Caco-2 (cell line): ENCODE data around the gene SKOR1. TPM values are rescaled to one million over a fixed set of nuclear protein-coding genes. Genes with fewer than 3 reads are reported as not detected.

Experiments used
- BruUV-seq: library from RNA; stranded (reverse); fragments of 400-500 nt; replicated peaks from 2 replicates; lab custom pipeline; 2021; lab: Mats Ljungman, UMichigan
- CTCF ChIA-PET: fragments of 300-600 bp; sonication (Branson Sonifier 250); formaldehyde crosslinking; loops from one replicate; lab custom pipeline; 2022; ENCODE audit warnings: antibody characterized with exemption; lab: Charles Lee
- POLR2A ChIA-PET: fragments of 300-600 bp; sonication (Branson Sonifier 250); formaldehyde crosslinking; loops from one replicate; lab custom pipeline; 2022; ENCODE audit warnings: antibody characterized with exemption; lab: Charles Lee
- DNase-seq, 2 experiments: peaks; one replicate each; pipeline versions ENCODE4 v3.0.0 to v3.0.0-alpha.2; 2020 to 2022
- H3K27me3 ChIP-seq: replicated peaks from 2 replicates; pipeline ENCODE4 v1.6.0; 2011; ENCODE audit warnings: low read length; ENCODE audit not compliant: control insufficient read depth, insufficient read depth
- H3K36me3 ChIP-seq: 2 replicates; pipeline ENCODE4 v1.5.1; 2011; ENCODE audit warnings: low read length; ENCODE audit not compliant: control insufficient read depth, insufficient read depth
- H3K4me1 ChIP-seq: fragments of 250-450 bp; sonication (Bioruptor Pico); 2 replicates; pipeline ENCODE4 v1.5.1; 2020; ENCODE audit warnings: mild to moderate bottlenecking
- H3K4me3 ChIP-seq: 2 replicates; pipeline ENCODE4 v1.5.1; 2011; ENCODE audit warnings: low read depth, mild to moderate bottlenecking, control low read depth, low read length
- H3K9me3 ChIP-seq: fragments of 250-450 bp; sonication (Bioruptor Pico); 2 replicates; pipeline ENCODE4 v1.5.1; 2020; ENCODE audit warnings: mild to moderate bottlenecking, moderate library complexity
- H3K27ac Mint-ChIP-seq: one replicate; pipeline ENCODE4 v1.8.0; 2022; ENCODE audit warnings: mixed read lengths; ENCODE audit not compliant: unreplicated experiment
- H3K27me3 Mint-ChIP-seq: one replicate; pipeline ENCODE4 v1.8.0; 2022; ENCODE audit warnings: mixed read lengths; ENCODE audit not compliant: insufficient read depth, unreplicated experiment
- H3K36me3 Mint-ChIP-seq: one replicate; pipeline ENCODE4 v1.8.0; 2022; ENCODE audit warnings: mild to moderate bottlenecking, mixed read lengths; ENCODE audit not compliant: insufficient read depth, unreplicated experiment
- H3K4me1 Mint-ChIP-seq: one replicate; pipeline ENCODE4 v1.8.0; 2022; ENCODE audit warnings: low read depth, mixed read lengths; ENCODE audit not compliant: unreplicated experiment
- H3K4me3 Mint-ChIP-seq: one replicate; pipeline ENCODE4 v1.8.0; 2022; ENCODE audit warnings: mild to moderate bottlenecking, moderate library complexity, mixed read lengths; ENCODE audit not compliant: unreplicated experiment
- H3K9me3 Mint-ChIP-seq: one replicate; pipeline ENCODE4 v1.8.0; 2022; ENCODE audit warnings: mixed read lengths; ENCODE audit not compliant: unreplicated experiment
- intact Hi-C: fragments of 100-400 bp; cut with micrococcal nuclease; formaldehyde crosslinking; loops from one replicate; pipeline ENCODE4 v1.10.0; 2022; ENCODE audit not compliant: unreplicated experiment
- total RNA-seq: library from RNA; stranded (reverse); gene quantifications from 2 replicates; pipeline ENCODE4 v1.2.3, GENCODE V29; 2022
- TF ChIP-seq, protein P1 (sequence below), 2 experiments: fragments of 200-600 bp in 1 of 2; IDR thresholded peaks; 1 replicate in 1 of 2; 2 replicates in 1 of 2; pipeline versions ENCODE4 v1.5.1 to v1.8.0; 2011 to 2022; ENCODE audit warnings: antibody characterized with exemption in 1 of 2, control low read depth in 1 of 2, inconsistent platforms in 1 of 2, low read depth in 1 of 2, low read length in 1 of 2, mild to moderate bottlenecking in 1 of 2, moderate library complexity in 1 of 2; ENCODE audit not compliant: insufficient read depth in 1 of 2, severe bottlenecking in 1 of 2, unreplicated experiment in 1 of 2

Gene SKOR1
- total RNA-seq, 1 experiment from 2014 or later: not detected

DNA sequence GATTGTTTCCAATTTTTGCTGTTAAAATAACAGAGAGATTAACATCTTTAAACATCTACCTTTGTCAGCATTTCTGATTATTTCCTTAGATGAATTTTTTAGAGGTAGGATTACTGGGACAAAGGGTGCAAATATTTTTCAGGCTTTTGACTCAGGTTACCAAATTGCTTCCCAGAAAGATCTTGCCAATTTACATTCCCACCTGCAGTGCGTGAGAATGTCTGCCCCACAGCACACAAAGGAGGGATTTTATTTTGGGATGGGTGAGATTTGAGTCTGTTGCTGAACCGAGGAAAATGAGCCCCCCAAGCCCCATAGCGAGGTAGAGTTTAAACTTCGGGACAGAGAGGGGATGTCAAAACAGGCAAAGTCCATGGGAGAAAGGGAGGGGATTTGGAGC is 40.5 kb downstream of the SKOR1 start:
- peaks cover 9% of the 10 kb centered on the region; the same call in 1 of the 2 replicates for H3K4me1 ChIP-seq
- H3K27me3 ChIP-seq: no peaks in the 10 kb centered on the region
- peaks cover 15% of the 10 kb centered on the region for H3K4me1 Mint-ChIP-seq
- H3K27me3 Mint-ChIP-seq: no peaks in the 10 kb centered on the region
- DNase-seq: no peak
- peaks cover 19% of the 10 kb centered on the region for H3K9me3 Mint-ChIP-seq
- peak overlapping the region; percentile 13 for H3K27ac Mint-ChIP-seq
- no peaks in the 10 kb centered on the region for H3K36me3 ChIP-seq
- peaks cover 7% of the 10 kb centered on the region; the same call in 1 of the 2 replicates for H3K9me3 ChIP-seq
- no peak overlapping the region for H3K4me3 Mint-ChIP-seq
- TF ChIP-seq, protein P1, sequence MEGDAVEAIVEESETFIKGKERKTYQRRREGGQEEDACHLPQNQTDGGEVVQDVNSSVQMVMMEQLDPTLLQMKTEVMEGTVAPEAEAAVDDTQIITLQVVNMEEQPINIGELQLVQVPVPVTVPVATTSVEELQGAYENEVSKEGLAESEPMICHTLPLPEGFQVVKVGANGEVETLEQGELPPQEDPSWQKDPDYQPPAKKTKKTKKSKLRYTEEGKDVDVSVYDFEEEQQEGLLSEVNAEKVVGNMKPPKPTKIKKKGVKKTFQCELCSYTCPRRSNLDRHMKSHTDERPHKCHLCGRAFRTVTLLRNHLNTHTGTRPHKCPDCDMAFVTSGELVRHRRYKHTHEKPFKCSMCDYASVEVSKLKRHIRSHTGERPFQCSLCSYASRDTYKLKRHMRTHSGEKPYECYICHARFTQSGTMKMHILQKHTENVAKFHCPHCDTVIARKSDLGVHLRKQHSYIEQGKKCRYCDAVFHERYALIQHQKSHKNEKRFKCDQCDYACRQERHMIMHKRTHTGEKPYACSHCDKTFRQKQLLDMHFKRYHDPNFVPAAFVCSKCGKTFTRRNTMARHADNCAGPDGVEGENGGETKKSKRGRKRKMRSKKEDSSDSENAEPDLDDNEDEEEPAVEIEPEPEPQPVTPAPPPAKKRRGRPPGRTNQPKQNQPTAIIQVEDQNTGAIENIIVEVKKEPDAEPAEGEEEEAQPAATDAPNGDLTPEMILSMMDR (IDR thresholded peaks at IDR 0.05; ENCODE audit: insufficient read depth in 1 of 2, low read depth in 1 of 2, low read length in 1 of 2, severe bottlenecking in 1 of 2, unreplicated experiment in 1 of 2): no peak
- CTCF ChIA-PET: no interaction called here
- POLR2A ChIA-PET: no interaction called here
- H3K4me3 ChIP-seq: no peak overlapping the region
- H3K36me3 Mint-ChIP-seq: no peaks in the 10 kb centered on the region
- no TSS peak for BruUV-seq
- intact Hi-C loops: no loop called here

GRCh38 chr15:67869701-67870100 is 44.4 kb downstream of the SKOR1 start:
- H3K9me3 ChIP-seq: peaks cover 7% of the 10 kb centered on the region
- no peaks in the 10 kb centered on the region for H3K36me3 Mint-ChIP-seq
- no peak for DNase-seq
- no peaks in the 10 kb centered on the region for H3K36me3 ChIP-seq
- no peaks in the 10 kb centered on the region for H3K27me3 Mint-ChIP-seq
- H3K4me1 Mint-ChIP-seq: peaks cover 7% of the 10 kb centered on the region
- H3K4me3 ChIP-seq: no peak overlapping the region
- POLR2A ChIA-PET: no interaction called here
- H3K9me3 Mint-ChIP-seq: peaks cover 25% of the 10 kb centered on the region
- CTCF ChIA-PET: no interaction called here
- intact Hi-C loops: no loop called here
- H3K4me3 Mint-ChIP-seq: no peak overlapping the region
- TF ChIP-seq, protein P1 (IDR thresholded peaks at IDR 0.05; ENCODE audit: insufficient read depth in 1 of 2, low read depth in 1 of 2, low read length in 1 of 2, severe bottlenecking in 1 of 2, unreplicated experiment in 1 of 2): no peak
- H3K4me1 ChIP-seq: 0 out of 2 replicates have a peak, but pooled peaks cover 4% of the 10 kb centered on the region
- H3K27ac Mint-ChIP-seq: no peak overlapping the region
- H3K27me3 ChIP-seq: no peaks in the 10 kb centered on the region
- BruUV-seq: no TSS peak

DNA sequence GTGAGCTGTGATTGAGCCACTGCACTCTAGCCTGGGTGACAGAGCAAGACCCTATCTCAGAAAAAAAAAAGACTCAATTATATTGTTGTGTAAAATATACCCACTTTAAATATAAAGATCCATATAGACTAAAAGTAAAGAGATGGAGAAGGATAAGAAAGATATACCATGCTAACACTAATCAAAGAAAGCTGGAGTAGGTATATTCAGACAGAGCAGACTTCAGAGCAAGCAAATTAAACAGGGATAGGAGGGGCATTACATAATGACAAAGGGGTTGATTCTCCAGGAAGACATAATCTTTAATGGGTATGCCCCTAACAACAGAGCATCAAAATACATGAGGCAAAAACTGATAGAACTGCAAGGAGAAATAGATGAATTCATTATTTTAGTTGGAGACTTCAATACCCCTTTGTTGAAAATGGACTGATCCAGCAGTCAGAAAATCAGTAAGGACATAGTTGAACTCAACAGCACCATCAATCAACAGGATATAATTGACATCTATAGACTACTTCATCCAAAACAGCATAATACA is 45.6 kb downstream of the SKOR1 start:
- POLR2A ChIA-PET: no interaction called here
- Histone ChIP-seq H3K27me3 (no peaks in the 10 kb centered on the region), H3K36me3 (no peaks in the 10 kb centered on the region), H3K4me1 (0 out of 2 replicates have a peak, but pooled peaks cover under 1% of the 10 kb centered on the region), H3K4me3 (no peak overlapping the region), H3K9me3 (peaks cover 7% of the 10 kb centered on the region)
- H3K27ac Mint-ChIP-seq: no peak overlapping the region
- H3K4me1 Mint-ChIP-seq: peaks cover 4% of the 10 kb centered on the region
- no peaks in the 10 kb centered on the region for H3K36me3 Mint-ChIP-seq
- TF ChIP-seq, protein P1 (IDR thresholded peaks at IDR 0.05; ENCODE audit: insufficient read depth in 1 of 2, low read depth in 1 of 2, low read length in 1 of 2, severe bottlenecking in 1 of 2, unreplicated experiment in 1 of 2): no peak
- intact Hi-C loops: no loop called here
- no peak overlapping the region for H3K4me3 Mint-ChIP-seq
- CTCF ChIA-PET: no interaction called here
- H3K27me3 Mint-ChIP-seq: no peaks in the 10 kb centered on the region
- peaks cover 25% of the 10 kb centered on the region for H3K9me3 Mint-ChIP-seq
- BruUV-seq: no TSS peak
- DNase-seq: no peak
